GM10847 (cell line): ENCODE measurements around the gene CTCFL.

ENCODE experiments used
- POLR2A ChIP-seq: IDR thresholded peaks from 2 replicates; pipeline ENCODE4 v1.6.1; 2011; ENCODE audit not compliant: insufficient read length; ENCODE audit errors: extremely low read depth

The CTCFL gene

GRCh38 chr20:57458400-57459160 is 66.4 kb downstream of the CTCFL start:
- no peak for TF ChIP-seq POLR2A

GRCh38 chr20:57457243-57458095 is 67.5 kb downstream of the CTCFL start:
- TF ChIP-seq POLR2A: no peak

GRCh38 chr20:57456116-57456515 is 68.8 kb downstream of the CTCFL start:
- no peak for TF ChIP-seq POLR2A

- no peak for TF ChIP-seq POLR2A
These were observed 69.6 kb downstream of the CTCFL start for GRCh38 chr20:57455386-57455785.

GRCh38 chr20:57451795-57452661 is 72.9 kb downstream of the CTCFL start:
- no peak for TF ChIP-seq POLR2A

- no peak for TF ChIP-seq POLR2A
These were observed 73.5 kb downstream of the CTCFL start for GRCh38 chr20:57451431-57451794.

GRCh38 chr20:57450931-57451330 is 74.0 kb downstream of the CTCFL start:
- TF ChIP-seq POLR2A: no peak

- no peak for TF ChIP-seq POLR2A
These were observed 74.5 kb downstream of the CTCFL start for GRCh38 chr20:57450419-57450818.

- no peak for TF ChIP-seq POLR2A
These were observed 75.3 kb downstream of the CTCFL start for GRCh38 chr20:57449398-57450354.

- no peak for TF ChIP-seq POLR2A
These were observed 76.1 kb downstream of the CTCFL start for GRCh38 chr20:57448764-57449354.
